ENCODE measurements around the gene ZBTB40.

GRCh38 chr1:22489823-22490222 is 38.2 kb downstream of the ZBTB40 start:
- TF ChIP-seq CTCF (IDR thresholded peaks at IDR 0.05) (no peak), POLR2AphosphoS5 (IDR thresholded peaks at IDR 0.05) (no peak), EP300 (IDR thresholded peaks at IDR 0.05) (no peak), POLR2A (IDR thresholded peaks at IDR 0.05) (no peak)
